Measurements from ENCODE around the gene TESMIN.

- TF ChIP-seq PREB (CRISPR knock-in tag; IDR thresholded peaks at IDR 0.05; ENCODE audit: borderline replicate concordance): no peak
- no peak for TF ChIP-seq ATF2 (CRISPR knock-in tag; IDR thresholded peaks at IDR 0.05; ENCODE audit: borderline replicate concordance, low read depth)
- TF ChIP-seq ZBTB21 (CRISPR knock-in tag; IDR thresholded peaks at IDR 0.05; ENCODE audit: borderline replicate concordance): no peak
- TF ChIP-seq CTCF (IDR thresholded peaks at IDR 0.05): no peak
- no peak for TF ChIP-seq ZSCAN18 (CRISPR knock-in tag; IDR thresholded peaks at IDR 0.05)
- peak; percentile 89 for TF ChIP-seq USF1 (CRISPR knock-in tag; IDR thresholded peaks at IDR 0.05)
- TF ChIP-seq RORB (CRISPR knock-in tag; IDR thresholded peaks at IDR 0.05): no peak
- TF ChIP-seq ZNF138 (CRISPR knock-in tag; conservative IDR thresholded peaks at IDR 0.05): no peak
- TF ChIP-seq PRDM15 (CRISPR knock-in tag; IDR thresholded peaks at IDR 0.05): no peak
- no peak for TF ChIP-seq GABPB1 (CRISPR knock-in tag; IDR thresholded peaks at IDR 0.05)
- TF ChIP-seq CREB1 (CRISPR knock-in tag; IDR thresholded peaks at IDR 0.05): no peak
- TF ChIP-seq IRF1 (CRISPR knock-in tag; IDR thresholded peaks at IDR 0.05): no peak
- TF ChIP-seq ZBTB43 (CRISPR knock-in tag; IDR thresholded peaks at IDR 0.05): no peak
- peak; percentile 92 for TF ChIP-seq USF2 (CRISPR knock-in tag; IDR thresholded peaks at IDR 0.05)
Observed at GRCh38 chr11:68780829-68781228, 29.5 kb upstream of the TESMIN start.
